ENCODE measurements around the gene TTLL8.

DNA sequence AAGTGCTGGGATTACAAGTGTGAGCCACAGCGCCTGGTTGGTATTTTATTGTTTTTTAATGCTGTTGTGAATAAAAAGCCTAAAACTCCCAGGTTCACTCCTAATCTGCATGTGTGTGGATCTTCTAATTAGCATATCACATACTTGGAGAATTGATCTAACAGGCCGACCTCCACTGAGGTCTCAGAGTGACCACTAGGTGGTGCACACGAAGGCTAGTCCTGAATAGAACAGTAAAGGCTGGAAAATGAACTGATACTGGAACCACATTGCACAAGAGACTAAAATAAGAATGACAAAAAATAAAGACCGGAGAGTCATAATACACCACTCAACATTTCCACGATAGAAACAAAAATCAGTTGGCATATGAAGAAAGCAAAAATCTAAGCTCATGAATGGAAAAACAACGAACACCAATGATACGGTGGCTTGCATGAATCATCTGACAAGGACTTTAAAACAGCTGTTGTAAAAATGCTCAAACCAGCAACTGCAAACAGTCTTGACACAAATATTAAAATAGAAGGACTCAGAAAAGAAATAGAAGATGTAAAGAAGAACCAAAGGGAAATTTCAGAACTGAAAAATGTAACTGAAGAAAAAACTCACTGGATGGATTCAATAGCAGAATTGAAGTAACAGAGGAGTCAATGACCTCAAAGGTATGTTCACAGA is 78.4 kb downstream of the TTLL8 start:
- TF ChIP-seq, protein P1, sequence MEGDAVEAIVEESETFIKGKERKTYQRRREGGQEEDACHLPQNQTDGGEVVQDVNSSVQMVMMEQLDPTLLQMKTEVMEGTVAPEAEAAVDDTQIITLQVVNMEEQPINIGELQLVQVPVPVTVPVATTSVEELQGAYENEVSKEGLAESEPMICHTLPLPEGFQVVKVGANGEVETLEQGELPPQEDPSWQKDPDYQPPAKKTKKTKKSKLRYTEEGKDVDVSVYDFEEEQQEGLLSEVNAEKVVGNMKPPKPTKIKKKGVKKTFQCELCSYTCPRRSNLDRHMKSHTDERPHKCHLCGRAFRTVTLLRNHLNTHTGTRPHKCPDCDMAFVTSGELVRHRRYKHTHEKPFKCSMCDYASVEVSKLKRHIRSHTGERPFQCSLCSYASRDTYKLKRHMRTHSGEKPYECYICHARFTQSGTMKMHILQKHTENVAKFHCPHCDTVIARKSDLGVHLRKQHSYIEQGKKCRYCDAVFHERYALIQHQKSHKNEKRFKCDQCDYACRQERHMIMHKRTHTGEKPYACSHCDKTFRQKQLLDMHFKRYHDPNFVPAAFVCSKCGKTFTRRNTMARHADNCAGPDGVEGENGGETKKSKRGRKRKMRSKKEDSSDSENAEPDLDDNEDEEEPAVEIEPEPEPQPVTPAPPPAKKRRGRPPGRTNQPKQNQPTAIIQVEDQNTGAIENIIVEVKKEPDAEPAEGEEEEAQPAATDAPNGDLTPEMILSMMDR (IDR thresholded peaks at IDR 0.05; ENCODE audit: poor library complexity, severe bottlenecking) = no peak
- TF ChIP-seq, protein P2, sequence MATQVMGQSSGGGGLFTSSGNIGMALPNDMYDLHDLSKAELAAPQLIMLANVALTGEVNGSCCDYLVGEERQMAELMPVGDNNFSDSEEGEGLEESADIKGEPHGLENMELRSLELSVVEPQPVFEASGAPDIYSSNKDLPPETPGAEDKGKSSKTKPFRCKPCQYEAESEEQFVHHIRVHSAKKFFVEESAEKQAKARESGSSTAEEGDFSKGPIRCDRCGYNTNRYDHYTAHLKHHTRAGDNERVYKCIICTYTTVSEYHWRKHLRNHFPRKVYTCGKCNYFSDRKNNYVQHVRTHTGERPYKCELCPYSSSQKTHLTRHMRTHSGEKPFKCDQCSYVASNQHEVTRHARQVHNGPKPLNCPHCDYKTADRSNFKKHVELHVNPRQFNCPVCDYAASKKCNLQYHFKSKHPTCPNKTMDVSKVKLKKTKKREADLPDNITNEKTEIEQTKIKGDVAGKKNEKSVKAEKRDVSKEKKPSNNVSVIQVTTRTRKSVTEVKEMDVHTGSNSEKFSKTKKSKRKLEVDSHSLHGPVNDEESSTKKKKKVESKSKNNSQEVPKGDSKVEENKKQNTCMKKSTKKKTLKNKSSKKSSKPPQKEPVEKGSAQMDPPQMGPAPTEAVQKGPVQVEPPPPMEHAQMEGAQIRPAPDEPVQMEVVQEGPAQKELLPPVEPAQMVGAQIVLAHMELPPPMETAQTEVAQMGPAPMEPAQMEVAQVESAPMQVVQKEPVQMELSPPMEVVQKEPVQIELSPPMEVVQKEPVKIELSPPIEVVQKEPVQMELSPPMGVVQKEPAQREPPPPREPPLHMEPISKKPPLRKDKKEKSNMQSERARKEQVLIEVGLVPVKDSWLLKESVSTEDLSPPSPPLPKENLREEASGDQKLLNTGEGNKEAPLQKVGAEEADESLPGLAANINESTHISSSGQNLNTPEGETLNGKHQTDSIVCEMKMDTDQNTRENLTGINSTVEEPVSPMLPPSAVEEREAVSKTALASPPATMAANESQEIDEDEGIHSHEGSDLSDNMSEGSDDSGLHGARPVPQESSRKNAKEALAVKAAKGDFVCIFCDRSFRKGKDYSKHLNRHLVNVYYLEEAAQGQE (IDR thresholded peaks at IDR 0.05; ENCODE audit: borderline replicate concordance) = no peak
- TF ChIP-seq SMC3 (conservative IDR thresholded peaks at IDR 0.05; ENCODE audit: poor library complexity) (no peak), MXI1 (conservative IDR thresholded peaks at IDR 0.05; ENCODE audit: poor library complexity, severe bottlenecking) (no peak), EZH2 (IDR thresholded peaks at IDR 0.05; ENCODE audit: borderline replicate concordance, insufficient read depth, low read length, poor library complexity, severe bottlenecking) (no peak), EP300 (conservative IDR thresholded peaks at IDR 0.05; ENCODE audit: poor library complexity, severe bottlenecking) (no peak), RAD21 (conservative IDR thresholded peaks at IDR 0.05) (no peak), TAF1 (IDR thresholded peaks at IDR 0.05; ENCODE audit: low read depth) (no peak)
